ENCODE results near the gene ZSWIM5. TPM values are rescaled to one million over a fixed set of nuclear protein-coding genes. Genes with fewer than 3 reads are reported as not detected.
A peak's percentile ranks its signal among the peaks of the same experiment; 100 is the strongest.

The ZSWIM5 gene
- total and polyA plus RNA-seq, 9 of the 15 experiments (the other 6 are each of a cell fraction or from before 2014, with no cell fraction given): under 0.01 to 0.07 (median 0.03) TPM; not detected in 3

DNA sequence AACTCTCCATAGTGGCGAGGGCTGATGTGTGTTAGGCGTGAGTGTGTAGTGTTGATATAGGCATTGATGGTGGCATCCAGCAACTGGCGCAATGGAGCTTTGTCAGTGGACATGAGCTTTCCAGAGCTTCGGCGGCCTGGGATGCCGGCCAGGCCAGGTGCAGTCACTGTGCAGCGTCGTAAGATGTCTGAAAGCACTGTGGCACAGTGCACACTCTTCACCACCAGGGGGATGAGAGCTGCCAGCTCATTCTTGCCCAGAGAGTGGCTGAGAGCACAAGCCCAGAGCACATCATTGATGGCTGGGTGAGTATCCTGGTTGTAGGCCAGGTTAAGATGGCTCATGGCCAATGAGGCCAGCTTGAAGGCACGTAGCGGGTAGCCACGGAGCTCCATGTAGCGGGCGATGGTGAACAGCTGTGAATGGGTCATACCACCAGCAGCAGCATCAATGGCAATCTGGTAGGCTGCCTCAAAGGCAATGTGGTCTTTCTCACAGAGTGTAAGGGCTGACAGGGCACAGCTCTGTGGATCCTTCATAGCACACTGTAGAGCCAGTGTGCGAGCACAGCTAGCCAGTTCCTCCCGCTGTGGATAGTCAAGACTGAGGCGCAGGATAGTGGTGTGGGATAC is 187.7 kb downstream of the ZSWIM5 start:
- peaks cover 3% of the 10 kb centered on the region for H3K9me1 ChIP-seq (ENCODE audit: control insufficient read depth, insufficient read depth, low read length)
- H3K27me3 ChIP-seq (ENCODE audit: control insufficient read depth in 2 of 2, insufficient read depth in 2 of 2, low read length in 2 of 2): no peaks in the 10 kb centered on the region
- peaks cover 13% of the 10 kb centered on the region; the same call in 1 of the 2 replicates for H4K20me1 ChIP-seq (replicated peaks; ENCODE audit: control insufficient read depth, insufficient read depth, low read length)
- H3K4me3 ChIP-seq: no peak overlapping the region
- 0 out of 2 replicates have a peak overlapping the region, but pooled peaks have one; percentile 32 for H2AFZ ChIP-seq (ENCODE audit: low read depth, low read length)
- H3K9me3 ChIP-seq (replicated peaks; ENCODE audit: control insufficient read depth, insufficient read depth, low read depth, low read length): 0 out of 2 replicates have a peak, but pooled peaks cover under 1% of the 10 kb centered on the region
- no TSS peak for BruUV-seq (replicated peaks)
- no peak overlapping the region for H3K9ac ChIP-seq (ENCODE audit: insufficient read depth in 1 of 2, low read depth in 2 of 2, low read length in 2 of 2)
- POLR2A ChIA-PET: interaction anchor here (0.6 to 8.7 kb wide), 6 partner anchors 77 to 328 kb away, joined by 3 to 113 read pairs (median 4); no protein-coding TSS in a partner anchor
- ATAC-seq (peak; percentile 81), FAIRE-seq (peak; percentile 69), DNase-seq (ENCODE audit: extremely low read depth in 1 of 4, low spot score in 3 of 4) (peak; percentile 48 to 77 (median 53))
- CTCF ChIA-PET (ENCODE audit: low intra/inter-chr PET ratio): interaction anchor here (0.6 to 1.5 kb wide), 4 partner anchors 280 to 547 kb away, joined by 3 to 4 read pairs (median 3); no protein-coding TSS in a partner anchor
- H3K4me2 ChIP-seq (ENCODE audit: insufficient read depth, low read length): no peak overlapping the region
- H3K36me3 ChIP-seq (ENCODE audit: control insufficient read depth, insufficient read depth, low read length): peaks cover 21% of the 10 kb centered on the region
- no peak overlapping the region for H3K27ac ChIP-seq (ENCODE audit: extremely low read depth, low read depth, low read length)
- intact Hi-C loops (cut with micrococcal nuclease) (loop anchor here (1.0 to 10.0 kb wide), 5 partner anchors 69 to 556 kb away; partner anchors contain the start of gene ZSWIM5), in situ Hi-C loops (cut with MboI) (no loop called here)
- H3K79me2 ChIP-seq (ENCODE audit: control insufficient read depth, insufficient read depth, low read length): peaks cover 17% of the 10 kb centered on the region
- H3K4me1 ChIP-seq (replicated peaks in 1 of 2; ENCODE audit: control insufficient read depth in 2 of 2, insufficient read depth in 2 of 2, low read length in 2 of 2): peaks cover 22 to 23% of the 10 kb centered on the region in 2 experiments; a peak in 4 of 5 replicates
- 61% methylated on average over 16 of the region's 16 CpGs for WGBS (ENCODE audit: insufficient coverage, low coverage, missing lambda C conversion rate)
- TF ChIP-seq, protein P1, sequence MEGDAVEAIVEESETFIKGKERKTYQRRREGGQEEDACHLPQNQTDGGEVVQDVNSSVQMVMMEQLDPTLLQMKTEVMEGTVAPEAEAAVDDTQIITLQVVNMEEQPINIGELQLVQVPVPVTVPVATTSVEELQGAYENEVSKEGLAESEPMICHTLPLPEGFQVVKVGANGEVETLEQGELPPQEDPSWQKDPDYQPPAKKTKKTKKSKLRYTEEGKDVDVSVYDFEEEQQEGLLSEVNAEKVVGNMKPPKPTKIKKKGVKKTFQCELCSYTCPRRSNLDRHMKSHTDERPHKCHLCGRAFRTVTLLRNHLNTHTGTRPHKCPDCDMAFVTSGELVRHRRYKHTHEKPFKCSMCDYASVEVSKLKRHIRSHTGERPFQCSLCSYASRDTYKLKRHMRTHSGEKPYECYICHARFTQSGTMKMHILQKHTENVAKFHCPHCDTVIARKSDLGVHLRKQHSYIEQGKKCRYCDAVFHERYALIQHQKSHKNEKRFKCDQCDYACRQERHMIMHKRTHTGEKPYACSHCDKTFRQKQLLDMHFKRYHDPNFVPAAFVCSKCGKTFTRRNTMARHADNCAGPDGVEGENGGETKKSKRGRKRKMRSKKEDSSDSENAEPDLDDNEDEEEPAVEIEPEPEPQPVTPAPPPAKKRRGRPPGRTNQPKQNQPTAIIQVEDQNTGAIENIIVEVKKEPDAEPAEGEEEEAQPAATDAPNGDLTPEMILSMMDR (IDR thresholded peaks at IDR 0.05 in 2 of 3, conservative IDR thresholded peaks at IDR 0.05 in 1 of 3; ENCODE audit: insufficient read depth in 2 of 3, low read depth in 1 of 3, low read length in 3 of 3): peak; percentile 78 to 86 (median 85)
- no peak for TF ChIP-seq ZNF24 (IDR thresholded peaks at IDR 0.05)
- TF ChIP-seq, protein P2, sequence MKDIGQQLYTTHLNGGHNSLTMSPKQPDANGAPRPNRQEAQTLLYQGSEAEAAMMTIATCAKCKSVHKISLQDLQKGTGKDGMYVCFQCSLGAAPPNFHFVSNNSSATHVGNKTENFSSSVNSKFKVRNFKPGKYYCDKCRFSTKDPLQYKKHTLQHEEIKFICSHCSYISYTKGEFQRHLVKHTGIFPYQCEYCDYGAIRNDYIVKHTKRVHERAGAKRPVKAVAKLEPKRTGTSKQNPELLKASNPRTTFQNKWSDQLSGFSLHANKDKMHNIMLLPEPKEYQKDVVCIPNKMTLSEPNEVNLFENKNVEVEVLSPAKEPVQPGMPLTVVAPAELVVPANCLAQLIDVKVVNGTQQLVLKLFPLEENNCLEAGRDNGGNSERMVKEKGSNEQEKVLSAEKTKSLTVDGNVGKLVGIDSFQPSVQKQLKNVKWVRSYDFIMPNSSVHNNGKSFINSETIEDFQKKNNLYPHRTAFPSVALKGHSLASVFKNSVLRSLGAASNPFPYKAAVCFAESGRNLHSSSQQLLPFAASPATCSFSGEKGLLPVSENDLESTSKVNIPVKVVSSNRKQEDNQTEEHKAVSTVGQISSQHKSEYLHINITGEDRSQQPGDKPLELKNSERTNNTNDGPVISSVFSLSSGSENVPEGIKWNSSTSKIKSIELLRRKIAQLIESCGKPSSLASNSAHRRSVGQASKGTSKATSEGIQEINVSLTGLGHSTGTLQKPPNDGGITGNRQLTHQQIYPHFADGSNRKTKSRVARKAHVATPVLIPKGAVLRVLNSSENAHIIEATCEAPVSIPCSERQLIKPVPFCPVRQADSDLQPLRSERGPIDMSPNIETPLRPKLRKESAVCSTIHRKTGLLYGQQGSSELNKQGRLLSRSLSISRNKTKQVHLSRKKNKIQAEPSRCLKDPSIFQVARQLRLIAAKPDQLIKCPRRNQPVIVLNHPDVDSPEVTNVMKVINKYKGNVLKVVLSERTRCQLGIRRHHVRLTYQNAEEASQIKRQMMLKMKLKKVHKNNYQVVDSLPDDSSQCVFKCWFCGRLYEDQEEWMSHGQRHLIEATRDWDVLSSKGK (CRISPR knock-in tag; IDR thresholded peaks at IDR 0.05): no peak
- TF ChIP-seq MCM3 (IDR thresholded peaks at IDR 0.05): no peak
- peak; percentile 4 to 62; a peak in 1 of 4 replicates for TF ChIP-seq RCOR1 (IDR thresholded peaks at IDR 0.05; ENCODE audit: borderline replicate concordance in 1 of 2, low read depth in 2 of 2, low read length in 2 of 2)
- TF ChIP-seq, protein P3, sequence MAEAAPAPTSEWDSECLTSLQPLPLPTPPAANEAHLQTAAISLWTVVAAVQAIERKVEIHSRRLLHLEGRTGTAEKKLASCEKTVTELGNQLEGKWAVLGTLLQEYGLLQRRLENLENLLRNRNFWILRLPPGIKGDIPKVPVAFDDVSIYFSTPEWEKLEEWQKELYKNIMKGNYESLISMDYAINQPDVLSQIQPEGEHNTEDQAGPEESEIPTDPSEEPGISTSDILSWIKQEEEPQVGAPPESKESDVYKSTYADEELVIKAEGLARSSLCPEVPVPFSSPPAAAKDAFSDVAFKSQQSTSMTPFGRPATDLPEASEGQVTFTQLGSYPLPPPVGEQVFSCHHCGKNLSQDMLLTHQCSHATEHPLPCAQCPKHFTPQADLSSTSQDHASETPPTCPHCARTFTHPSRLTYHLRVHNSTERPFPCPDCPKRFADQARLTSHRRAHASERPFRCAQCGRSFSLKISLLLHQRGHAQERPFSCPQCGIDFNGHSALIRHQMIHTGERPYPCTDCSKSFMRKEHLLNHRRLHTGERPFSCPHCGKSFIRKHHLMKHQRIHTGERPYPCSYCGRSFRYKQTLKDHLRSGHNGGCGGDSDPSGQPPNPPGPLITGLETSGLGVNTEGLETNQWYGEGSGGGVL (CRISPR knock-in tag; IDR thresholded peaks at IDR 0.05): no peak
- peak; percentile 59 for TF ChIP-seq CREM (IDR thresholded peaks at IDR 0.05; ENCODE audit: low read depth)
- no peak for TF ChIP-seq HEY1 (CRISPR knock-in tag; IDR thresholded peaks at IDR 0.05; ENCODE audit: borderline replicate concordance)
- TF ChIP-seq ZNF134 (CRISPR knock-in tag; conservative IDR thresholded peaks at IDR 0.05): no peak
- TF ChIP-seq RFX5 (IDR thresholded peaks at IDR 0.05; ENCODE audit: low read depth, low read length): no peak
- TF ChIP-seq SOX6 (IDR thresholded peaks at IDR 0.05): no peak
- TF ChIP-seq EZH2 (IDR thresholded peaks at IDR 0.05; ENCODE audit: borderline replicate concordance, low read depth, low read length): no peak
- TF ChIP-seq ATF7 (IDR thresholded peaks at IDR 0.05): no peak
